K562 (cell line): ENCODE results near the gene ARHGAP29. TPM values are rescaled to one million over a fixed set of nuclear protein-coding genes. Genes with fewer than 3 reads are reported as not detected.

Experiments
- ATAC-seq: fragments of 200-7000 bp; cut with Tn5 transposase; 3 replicates; pipeline ENCODE4 v1.9.1; 2020; ENCODE audit warnings: moderate library complexity
- BruUV-seq: library from RNA; stranded (reverse); fragments of 400-500 nt; replicated peaks from 2 replicates; lab custom pipeline; 2021; lab: Mats Ljungman, UMichigan
- CTCF ChIA-PET: fragments of 300-600 bp; formaldehyde crosslinking; extraction: SDS; loops from one replicate; lab custom pipeline; 2021; ENCODE audit warnings: low intra/inter-chr PET ratio; lab: Yijun Ruan, JAX
- POLR2A ChIA-PET: fragments of 300-600, 350-650 bp; sonication (Branson Sonifier 250); formaldehyde crosslinking; extraction: SDS; loops from one replicate; lab custom pipeline; 2021; ENCODE audit warnings: antibody characterized with exemption, inconsistent platforms; lab: Yijun Ruan, JAX
- DNase-seq, 4 experiments: peaks; one replicate each; pipeline versions ENCODE4 v3.0.0 to v3.0.0-alpha.2; 2011 to 2018; ENCODE audit warnings: low spot score in 3 of 4, mixed read lengths in 3 of 4; ENCODE audit errors: extremely low read depth in 1 of 4
- FAIRE-seq: peaks from 2 replicates; lab custom pipeline; 2011; peaks lifted over from hg19 to GRCh38; lab: Jason Lieb, UNC
- H2AFZ ChIP-seq: 2 replicates; pipeline ENCODE4 v1.6.0; 2011; ENCODE audit warnings: low read depth, low read length, control low read depth, inconsistent platforms
- H3K27ac ChIP-seq: fragments of 200-600 bp; 3 replicates; pipeline ENCODE4 v1.8.0; 2011; ENCODE audit warnings: low read depth, mild to moderate bottlenecking, control low read depth, inconsistent platforms, low read length, moderate library complexity, mixed read lengths; ENCODE audit errors: extremely low read depth
- H3K27me3 ChIP-seq, 2 experiments: fragments of 300-600 bp in 1 of 2; 2 replicates in 1 of 2; 3 replicates in 1 of 2; pipeline versions ENCODE4 v1.6.0 to v1.8.0; 2011; ENCODE audit warnings: inconsistent platforms in 2 of 2, low read length in 2 of 2, mild to moderate bottlenecking in 1 of 2, mixed read lengths in 1 of 2, moderate library complexity in 1 of 2; ENCODE audit not compliant: control insufficient read depth in 2 of 2, insufficient read depth in 2 of 2
- H3K36me3 ChIP-seq: fragments of 300-600 bp; 3 replicates; pipeline ENCODE4 v1.8.0; 2011; ENCODE audit warnings: mild to moderate bottlenecking, low read length, inconsistent platforms; ENCODE audit not compliant: control insufficient read depth, insufficient read depth
- H3K4me1 ChIP-seq, 2 experiments: fragments of 200-600 bp in 1 of 2; replicated peaks in 1 of 2; 2 replicates in 1 of 2; 3 replicates in 1 of 2; pipeline versions ENCODE4 v1.5.1 to v1.8.0; 2011; ENCODE audit warnings: inconsistent platforms in 2 of 2, low read length in 2 of 2, mild to moderate bottlenecking in 1 of 2, mixed read lengths in 1 of 2, moderate library complexity in 1 of 2; ENCODE audit not compliant: control insufficient read depth in 2 of 2, insufficient read depth in 2 of 2
- H3K4me2 ChIP-seq: 2 replicates; pipeline ENCODE4 v1.6.1; 2011; ENCODE audit warnings: low read length, control low read depth, inconsistent platforms, mixed read lengths; ENCODE audit not compliant: insufficient read depth
- H3K4me3 ChIP-seq: fragments of 200-600 bp; sonication (generic), shearing (Covaris generic); 2 replicates; pipeline ENCODE4 v1.5.1; 2016; ENCODE audit warnings: control low read depth, inconsistent platforms
- H3K79me2 ChIP-seq: fragments of 200-600 bp; 3 replicates; pipeline ENCODE4 v1.8.0; 2011; ENCODE audit warnings: low read length, inconsistent platforms; ENCODE audit not compliant: control insufficient read depth, insufficient read depth
- H3K9ac ChIP-seq, 2 experiments: 2 replicates each; pipeline versions ENCODE4 v1.6.0 to v1.6.1; 2011; ENCODE audit warnings: low read depth in 2 of 2, low read length in 2 of 2, control low read depth in 1 of 2, inconsistent platforms in 1 of 2, mild to moderate bottlenecking in 1 of 2, mixed read lengths in 1 of 2; ENCODE audit not compliant: insufficient read depth in 1 of 2
- H3K9me1 ChIP-seq: one replicate; pipeline ENCODE4 v1.6.0; 2011; ENCODE audit warnings: inconsistent platforms, mild to moderate bottlenecking, low read length, moderate library complexity; ENCODE audit not compliant: control insufficient read depth, insufficient read depth
- H3K9me3 ChIP-seq: replicated peaks from 2 replicates; pipeline ENCODE4 v1.5.1; 2011; ENCODE audit warnings: low read depth, low read length, inconsistent platforms; ENCODE audit not compliant: control insufficient read depth, insufficient read depth
- H4K20me1 ChIP-seq: replicated peaks from 2 replicates; pipeline ENCODE4 v1.6.1; 2011; ENCODE audit warnings: low read length, inconsistent platforms, mixed read lengths; ENCODE audit not compliant: control insufficient read depth, insufficient read depth
- DIDO1 ChIP-seq: fragments of 450-650 bp; IDR thresholded peaks from 2 replicates; pipeline ENCODE4 v1.6.1; 2016; ENCODE audit warnings: low read depth, missing biosample characterization, missing genetic modification characterization
- MAFG ChIP-seq: fragments of 450-650 bp; conservative IDR thresholded peaks from 2 replicates; pipeline ENCODE4 v1.6.1; 2016; ENCODE audit warnings: missing genetic modification characterization, missing compliant biosample characterization
- NONO ChIP-seq, 2 experiments: fragments of 200-400 bp in 1 of 2; fragments of 450-650 bp in 1 of 2; formaldehyde crosslinking in 1 of 2; IDR thresholded peaks; 2 replicates each; pipeline ENCODE4 v1.6.1; 2017; ENCODE audit warnings: low read depth in 2 of 2, mild to moderate bottlenecking in 2 of 2, moderate library complexity in 2 of 2, low read length in 1 of 2
- POLR2A ChIP-seq: fragments of 450-650 bp; conservative IDR thresholded peaks from 2 replicates; pipeline ENCODE4 v1.6.1; 2016
- ZFP36 ChIP-seq: fragments of 150-350 bp; IDR thresholded peaks from 2 replicates; pipeline ENCODE4 v1.6.1; 2018; ENCODE audit warnings: low read length, low read depth; ENCODE audit not compliant: partially characterized antibody
- ZNF140 ChIP-seq: fragments of 250-450 bp; sonication (Bioruptor Pico); IDR thresholded peaks from 2 replicates; pipeline ENCODE4 v1.8.0; 2021; ENCODE audit warnings: moderate library complexity, mild to moderate bottlenecking, inconsistent platforms
- ZNF551 ChIP-seq: fragments of 250-450 bp; sonication (Bioruptor Pico); IDR thresholded peaks from 2 replicates; pipeline ENCODE4 v1.5.0; 2021; ENCODE audit warnings: mild to moderate bottlenecking, moderate library complexity
- ZNF668 ChIP-seq: fragments of 250-450 bp; sonication (Bioruptor Pico); IDR thresholded peaks from 2 replicates; pipeline ENCODE4 v1.8.0; 2022; ENCODE audit warnings: mild to moderate bottlenecking, inconsistent platforms
- WGBS: fragments of 100-300 bp; shearing (Covaris generic); methylation state at CpG from one replicate; pipeline ENCODE4 v1.1.6; 2016; ENCODE audit warnings: low coverage, mixed read lengths; ENCODE audit not compliant: insufficient coverage; ENCODE audit errors: missing lambda C conversion rate; 5-methylcytosine and 5-hydroxymethylcytosine counted together
- in situ Hi-C: fragments of 300-500 bp; cut with MboI; formaldehyde crosslinking; loops from 4 replicates; pipeline ENCODE4 v1.15.0; 2018; ENCODE audit warnings: inconsistent platforms, mixed read lengths
- intact Hi-C: fragments of 100-400 bp; cut with micrococcal nuclease; formaldehyde crosslinking; loops from 2 replicates; pipeline ENCODE4 v1.14.2; 2022
- polyA plus RNA-seq, 8 experiments: library from polyadenylated mRNA; depleted of rRNA in 4 of 8; stranded (reverse) in 5 of 8; unstranded in 3 of 8; fragments of >200 nt; fragmentation: Nextera tagmentation in 2 of 8; fragmentation: Illumina TruSeq in 1 of 8; extraction: Ambion mirVana in 2 of 8; extraction: Trizol in 1 of 8; gene quantifications; 2 replicates each; pipeline versions ENCODE4 v1.2.1 to v1.2.3, GENCODE V29; 2011 to 2014; ENCODE audit warnings: inconsistent platforms in 1 of 8, missing spikeins in 1 of 8
- total RNA-seq, 7 experiments: library from RNA; depleted of rRNA in 6 of 7; stranded (reverse); fragments of >200 nt in 6 of 7; fragmentation: Illumina TruSeq in 2 of 7; extraction: Trizol in 2 of 7; gene quantifications; 2 replicates each; pipeline versions ENCODE4 v1.2.1 to v1.2.3, GENCODE V29; 2011 to 2021; ENCODE audit warnings: low replicate concordance in 1 of 7
- TF ChIP-seq, protein P1 (sequence below), 2 experiments: fragments of 200-800 bp in 1 of 2; sonication (Bioruptor generic) in 1 of 2; sonication (generic) in 1 of 2; formaldehyde crosslinking in 1 of 2; IDR thresholded peaks in 1 of 2; conservative IDR thresholded peaks in 1 of 2; 2 replicates each; pipeline versions ENCODE4 v1.5.0 to v1.6.1; 2016 to 2020; ENCODE audit warnings: missing compliant biosample characterization in 1 of 2, missing genetic modification characterization in 1 of 2, missing genetic modification reagents in 1 of 2
- TF ChIP-seq, protein P2 (sequence below): sonication (generic); formaldehyde crosslinking; IDR thresholded peaks from 2 replicates; pipeline ENCODE4 v1.9.0; 2022; ENCODE audit warnings: mild to moderate bottlenecking, missing genetic modification reagents
- TF ChIP-seq, protein P3 (sequence below): fragments of 200-400 bp; formaldehyde crosslinking; IDR thresholded peaks from 2 replicates; pipeline ENCODE4 v1.6.1; 2017; ENCODE audit warnings: mild to moderate bottlenecking, low read depth, low read length, moderate library complexity
- TF ChIP-seq, protein P4 (sequence below): fragments of 450-650 bp; formaldehyde crosslinking; IDR thresholded peaks from 2 replicates; pipeline ENCODE4 v1.4.0; 2020; ENCODE audit warnings: mild to moderate bottlenecking
- TF ChIP-seq, protein P5 (sequence below): sonication (generic); formaldehyde crosslinking; IDR thresholded peaks from 2 replicates; pipeline ENCODE4 v1.8.1; 2023; ENCODE audit warnings: mild to moderate bottlenecking, missing genetic modification reagents

ARHGAP29 gene
- total and polyA plus RNA-seq, 9 of the 15 experiments (the other 6 are each of a cell fraction or from before 2014, with no cell fraction given), result under 0.01 to 0.13 (median 0.02) TPM; not detected in 5

DNA sequence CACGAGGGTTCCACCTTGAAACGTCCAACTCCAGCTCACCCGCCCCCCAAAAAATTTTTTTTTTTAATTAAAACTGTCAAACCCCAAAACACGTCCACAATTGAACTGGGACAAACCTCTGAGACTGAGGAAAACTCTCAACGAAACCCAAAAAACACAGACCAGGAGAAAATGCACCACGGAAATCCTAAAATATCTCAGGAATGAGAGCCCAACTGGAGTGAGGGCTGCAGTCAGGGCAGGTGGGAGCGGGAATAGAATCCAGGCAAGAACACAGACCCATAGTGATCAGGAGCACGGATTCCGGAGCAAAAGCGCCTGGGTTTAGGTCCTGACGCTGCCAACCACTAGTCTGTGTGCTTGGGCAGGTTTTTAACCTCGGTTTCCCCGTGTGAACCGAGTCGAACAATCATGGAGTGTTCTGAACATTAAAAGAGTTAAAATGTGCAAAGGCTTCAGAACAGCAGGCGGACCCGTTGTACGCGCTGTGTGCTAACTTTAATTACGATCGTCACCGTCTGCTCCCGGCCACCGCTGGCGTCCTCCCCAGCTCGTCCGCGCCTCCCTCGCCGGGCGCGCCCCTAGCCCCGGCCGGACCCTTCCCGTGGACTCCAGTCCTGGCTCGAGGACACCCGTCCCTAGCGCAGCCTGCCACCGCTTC, 624 bp downstream of the ARHGAP29 start (continued):
- TF ChIP-seq, protein P1, sequence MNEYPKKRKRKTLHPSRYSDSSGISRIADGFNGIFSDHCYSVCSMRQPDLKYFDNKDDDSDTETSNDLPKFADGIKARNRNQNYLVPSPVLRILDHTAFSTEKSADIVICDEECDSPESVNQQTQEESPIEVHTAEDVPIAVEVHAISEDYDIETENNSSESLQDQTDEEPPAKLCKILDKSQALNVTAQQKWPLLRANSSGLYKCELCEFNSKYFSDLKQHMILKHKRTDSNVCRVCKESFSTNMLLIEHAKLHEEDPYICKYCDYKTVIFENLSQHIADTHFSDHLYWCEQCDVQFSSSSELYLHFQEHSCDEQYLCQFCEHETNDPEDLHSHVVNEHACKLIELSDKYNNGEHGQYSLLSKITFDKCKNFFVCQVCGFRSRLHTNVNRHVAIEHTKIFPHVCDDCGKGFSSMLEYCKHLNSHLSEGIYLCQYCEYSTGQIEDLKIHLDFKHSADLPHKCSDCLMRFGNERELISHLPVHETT (CRISPR knock-in tag; conservative IDR thresholded peaks at IDR 0.05 in 1 of 2, IDR thresholded peaks at IDR 0.05 in 1 of 2), result no peak
- no peak for TF ChIP-seq ZNF668 (CRISPR knock-in tag)
- no peak for TF ChIP-seq ZFP36
- TF ChIP-seq ZNF551 (CRISPR knock-in tag), result no peak

DNA sequence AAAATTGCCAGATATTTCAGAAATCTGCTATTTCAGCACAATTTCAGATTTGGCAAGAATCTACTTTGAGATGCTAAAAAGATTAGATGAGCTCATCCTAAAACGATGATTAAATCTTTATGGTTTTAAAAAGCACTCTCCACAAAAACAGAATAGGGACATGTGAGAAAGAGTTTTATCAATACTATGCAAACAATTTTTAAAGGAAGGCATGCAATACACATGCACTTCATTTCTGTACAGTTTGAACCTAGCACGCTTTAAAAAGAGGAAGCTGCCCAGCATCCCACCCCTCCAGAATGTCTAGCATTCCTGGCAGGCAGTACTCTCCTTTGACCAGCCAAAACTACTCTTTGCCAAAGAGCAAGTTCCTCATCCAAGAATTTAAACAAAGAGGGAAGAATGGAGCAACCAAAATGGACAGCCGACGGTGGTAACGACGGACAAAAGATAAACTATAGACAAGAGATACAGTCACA, 1.3 kb downstream of the ARHGAP29 start:
- BruUV-seq, result no TSS peak
- POLR2A ChIA-PET, result interaction anchor here (1.9 kb wide), 1 partner anchor 9 kb away, joined by 9 read pairs; no protein-coding TSS in a partner anchor
- in situ Hi-C loops (no loop called here), intact Hi-C loops (no loop called here)
- Histone ChIP-seq H4K20me1 (no peaks in the 10 kb centered on the region), H3K79me2 (no peaks in the 10 kb centered on the region), H3K36me3 (no peaks in the 10 kb centered on the region), H3K4me3 (no peak overlapping the region), H3K27me3 (peaks cover 0 to 19% of the 10 kb centered on the region in 2 experiments; a peak in 2 of 5 replicates), H3K4me1 (peaks cover 0 to 9% of the 10 kb centered on the region in 2 experiments; a peak in 2 of 5 replicates), H3K9me1 (no peaks in the 10 kb centered on the region), H3K9me3 (no peaks in the 10 kb centered on the region), H3K9ac (no peak overlapping the region), H3K4me2 (no peak overlapping the region), H3K27ac (no peak overlapping the region), H2AFZ (no peak overlapping the region)
- CTCF ChIA-PET, result no interaction called here
- FAIRE-seq (no peak), DNase-seq (no peak), ATAC-seq (no peak)
- 17% methylated on average over 6 of the region's 6 CpGs for WGBS
- TF ChIP-seq POLR2A (no peak), MAFG (tag) (peak; percentile 45; the same call in 1 of the 2 replicates), DIDO1 (tag) (no peak), ZNF140 (CRISPR knock-in tag) (no peak), NONO (IDR thresholded peaks at IDR 0.05; ENCODE audit: low read depth in 2 of 2, low read length in 1 of 2) (no peak)
- TF ChIP-seq, protein P2, sequence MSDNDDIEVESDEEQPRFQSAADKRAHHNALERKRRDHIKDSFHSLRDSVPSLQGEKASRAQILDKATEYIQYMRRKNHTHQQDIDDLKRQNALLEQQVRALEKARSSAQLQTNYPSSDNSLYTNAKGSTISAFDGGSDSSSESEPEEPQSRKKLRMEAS (CRISPR knock-in tag), result no peak
- TF ChIP-seq, protein P3, sequence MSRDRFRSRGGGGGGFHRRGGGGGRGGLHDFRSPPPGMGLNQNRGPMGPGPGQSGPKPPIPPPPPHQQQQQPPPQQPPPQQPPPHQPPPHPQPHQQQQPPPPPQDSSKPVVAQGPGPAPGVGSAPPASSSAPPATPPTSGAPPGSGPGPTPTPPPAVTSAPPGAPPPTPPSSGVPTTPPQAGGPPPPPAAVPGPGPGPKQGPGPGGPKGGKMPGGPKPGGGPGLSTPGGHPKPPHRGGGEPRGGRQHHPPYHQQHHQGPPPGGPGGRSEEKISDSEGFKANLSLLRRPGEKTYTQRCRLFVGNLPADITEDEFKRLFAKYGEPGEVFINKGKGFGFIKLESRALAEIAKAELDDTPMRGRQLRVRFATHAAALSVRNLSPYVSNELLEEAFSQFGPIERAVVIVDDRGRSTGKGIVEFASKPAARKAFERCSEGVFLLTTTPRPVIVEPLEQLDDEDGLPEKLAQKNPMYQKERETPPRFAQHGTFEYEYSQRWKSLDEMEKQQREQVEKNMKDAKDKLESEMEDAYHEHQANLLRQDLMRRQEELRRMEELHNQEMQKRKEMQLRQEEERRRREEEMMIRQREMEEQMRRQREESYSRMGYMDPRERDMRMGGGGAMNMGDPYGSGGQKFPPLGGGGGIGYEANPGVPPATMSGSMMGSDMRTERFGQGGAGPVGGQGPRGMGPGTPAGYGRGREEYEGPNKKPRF, result no peak
- TF ChIP-seq, protein P4, sequence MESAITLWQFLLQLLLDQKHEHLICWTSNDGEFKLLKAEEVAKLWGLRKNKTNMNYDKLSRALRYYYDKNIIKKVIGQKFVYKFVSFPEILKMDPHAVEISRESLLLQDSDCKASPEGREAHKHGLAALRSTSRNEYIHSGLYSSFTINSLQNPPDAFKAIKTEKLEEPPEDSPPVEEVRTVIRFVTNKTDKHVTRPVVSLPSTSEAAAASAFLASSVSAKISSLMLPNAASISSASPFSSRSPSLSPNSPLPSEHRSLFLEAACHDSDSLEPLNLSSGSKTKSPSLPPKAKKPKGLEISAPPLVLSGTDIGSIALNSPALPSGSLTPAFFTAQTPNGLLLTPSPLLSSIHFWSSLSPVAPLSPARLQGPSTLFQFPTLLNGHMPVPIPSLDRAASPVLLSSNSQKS (CRISPR knock-in tag), result no peak
- TF ChIP-seq, protein P5, sequence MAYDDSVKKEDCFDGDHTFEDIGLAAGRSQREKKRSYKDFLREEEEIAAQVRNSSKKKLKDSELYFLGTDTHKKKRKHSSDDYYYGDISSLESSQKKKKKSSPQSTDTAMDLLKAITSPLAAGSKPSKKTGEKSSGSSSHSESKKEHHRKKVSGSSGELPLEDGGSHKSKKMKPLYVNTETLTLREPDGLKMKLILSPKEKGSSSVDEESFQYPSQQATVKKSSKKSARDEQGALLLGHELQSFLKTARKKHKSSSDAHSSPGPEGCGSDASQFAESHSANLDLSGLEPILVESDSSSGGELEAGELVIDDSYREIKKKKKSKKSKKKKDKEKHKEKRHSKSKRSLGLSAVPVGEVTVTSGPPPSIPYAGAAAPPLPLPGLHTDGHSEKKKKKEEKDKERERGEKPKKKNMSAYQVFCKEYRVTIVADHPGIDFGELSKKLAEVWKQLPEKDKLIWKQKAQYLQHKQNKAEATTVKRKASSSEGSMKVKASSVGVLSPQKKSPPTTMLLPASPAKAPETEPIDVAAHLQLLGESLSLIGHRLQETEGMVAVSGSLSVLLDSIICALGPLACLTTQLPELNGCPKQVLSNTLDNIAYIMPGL (CRISPR knock-in tag), result no peak
